ENCODE results near the gene CPPED1. TPM values are rescaled to one million over a fixed set of nuclear protein-coding genes. Genes with fewer than 3 reads are reported as not detected.

The CPPED1 gene
- total and polyA plus RNA-seq, 10 of the 15 experiments (the other 5 are each of a cell fraction or from before 2014, with no cell fraction given), result 7.1 to 39.0 (median 16.0) TPM

- TF ChIP-seq MEF2B (IDR thresholded peaks at IDR 0.05; ENCODE audit: partially characterized antibody, poor library complexity, severe bottlenecking) (no peak), SPI1 (IDR thresholded peaks at IDR 0.05; ENCODE audit: borderline replicate concordance, insufficient read depth, low read depth, low read length) (peak; percentile 62; the same call in 1 of the 2 replicates), ZNF622 (IDR thresholded peaks at IDR 0.05) (no peak), MYC (IDR thresholded peaks at IDR 0.05; ENCODE audit: insufficient read depth, insufficient read length, insufficient replicate concordance, low read length, severe bottlenecking) (no peak), EZH2 (IDR thresholded peaks at IDR 0.05; ENCODE audit: borderline replicate concordance, control insufficient read depth, low read depth, low read length) (no peak), PRDM15 (CRISPR knock-in tag; IDR thresholded peaks at IDR 0.05) (no peak), BCLAF1 (IDR thresholded peaks at IDR 0.05) (no peak), ZNF207 (IDR thresholded peaks at IDR 0.05; ENCODE audit: borderline replicate concordance) (no peak)
Observed at GRCh38 chr16:12753203-12754023, 50.3 kb downstream of the CPPED1 start (continued).
